CD14-positive monocyte (primary cell): ENCODE measurements around the gene PCDH1. TPM values are rescaled to one million over a fixed set of nuclear protein-coding genes. Genes with fewer than 3 reads are reported as not detected.

Source experiments
- DNase-seq, 3 donors: peaks; one replicate each; pipeline ENCODE4 v3.0.0-alpha.2; 2011 to 2022
- H2AFZ ChIP-seq: 2 replicates; pipeline ENCODE4 v1.6.0; 2012; ENCODE audit warnings: mild to moderate bottlenecking, low read depth, low read length, inconsistent platforms; ENCODE audit not compliant: insufficient read depth, poor library complexity, severe bottlenecking
- H3K27ac ChIP-seq, 2 donors: 1 replicate in 1 of 2; 2 replicates in 1 of 2; pipeline ENCODE4 v1.5.1; 2012 to 2013; ENCODE audit warnings: low read length in 2 of 2, control low read depth in 1 of 2, inconsistent platforms in 1 of 2, low read depth in 1 of 2, mild to moderate bottlenecking in 1 of 2
- H3K27me3 ChIP-seq, 2 donors: one replicate each; pipeline versions ENCODE4 v1.6.0 to v1.6.1; 2011 to 2013; ENCODE audit warnings: low read length in 2 of 2; ENCODE audit not compliant: control insufficient read depth in 2 of 2, insufficient read depth in 2 of 2
- H3K36me3 ChIP-seq, 2 donors: replicated peaks in 1 of 2; 1 replicate in 1 of 2; 2 replicates in 1 of 2; pipeline versions ENCODE4 v1.5.1 to v1.6.1; 2012 to 2013; ENCODE audit warnings: low read length in 2 of 2, control low read depth in 1 of 2, inconsistent platforms in 1 of 2, mild to moderate bottlenecking in 1 of 2; ENCODE audit not compliant: insufficient read depth in 2 of 2, control insufficient read depth in 1 of 2
- H3K4me1 ChIP-seq, 2 donors: 1 replicate in 1 of 2; 2 replicates in 1 of 2; pipeline versions ENCODE4 v1.5.1 to v1.6.1; 2012 to 2013; ENCODE audit warnings: low read length in 2 of 2, control low read depth in 1 of 2, inconsistent platforms in 1 of 2, mild to moderate bottlenecking in 1 of 2, moderate library complexity in 1 of 2; ENCODE audit not compliant: insufficient read depth in 2 of 2, control insufficient read depth in 1 of 2
- H3K4me2 ChIP-seq: replicated peaks from 2 replicates; pipeline ENCODE3; 2012; ENCODE audit warnings: low read length, moderate library complexity, mild to moderate bottlenecking; ENCODE audit not compliant: poor library complexity, severe bottlenecking; ENCODE audit errors: extremely low read depth
- H3K4me3 ChIP-seq, 3 experiments: fragments of 200-600 bp in 1 of 3; sonication (generic) in 1 of 3; replicated peaks in 1 of 3; 1 replicate in 2 of 3; 2 replicates in 1 of 3; pipeline ENCODE4 v1.5.1; 2011 to 2013; ENCODE audit warnings: low read length in 3 of 3, mild to moderate bottlenecking in 3 of 3, control low read depth in 2 of 3, low read depth in 2 of 3, inconsistent platforms in 1 of 3, moderate library complexity in 1 of 3
- H3K79me2 ChIP-seq: 2 replicates; pipeline ENCODE4 v1.6.0; 2012; ENCODE audit warnings: mild to moderate bottlenecking, control low read depth, inconsistent platforms, low read length, moderate library complexity; ENCODE audit not compliant: insufficient read depth
- H3K9ac ChIP-seq: 2 replicates; pipeline ENCODE4 v1.6.0; 2017; ENCODE audit warnings: low read length, mild to moderate bottlenecking; ENCODE audit not compliant: insufficient read depth, poor library complexity, severe bottlenecking
- H3K9me3 ChIP-seq, 2 donors: replicated peaks in 1 of 2; 1 replicate in 1 of 2; 2 replicates in 1 of 2; pipeline versions ENCODE4 v1.5.1 to v1.6.1; 2012 to 2013; ENCODE audit warnings: low read length in 2 of 2, control low read depth in 1 of 2; ENCODE audit not compliant: control insufficient read depth in 1 of 2, insufficient read depth in 1 of 2
- H4K20me1 ChIP-seq: 2 replicates; pipeline ENCODE4 v1.6.0; 2012; ENCODE audit warnings: mild to moderate bottlenecking, low read length, control low read depth, moderate library complexity; ENCODE audit not compliant: insufficient read depth
- H3K27ac Mint-ChIP-seq, 7 donors: one replicate each; pipeline ENCODE4 v1.8.0; 2020; ENCODE audit warnings: mild to moderate bottlenecking in 7 of 7, mixed read lengths in 7 of 7, moderate library complexity in 6 of 7, inconsistent platforms in 2 of 7
- H3K27me3 Mint-ChIP-seq, 3 donors: one replicate each; pipeline ENCODE4 v1.8.0; 2021 to 2022; ENCODE audit warnings: low read depth in 3 of 3, mild to moderate bottlenecking in 3 of 3, mixed read lengths in 3 of 3, moderate library complexity in 3 of 3, inconsistent platforms in 1 of 3
- H3K36me3 Mint-ChIP-seq, 2 donors: one replicate each; pipeline ENCODE4 v1.8.0; 2020; ENCODE audit warnings: mixed read lengths in 2 of 2, inconsistent platforms in 1 of 2, mild to moderate bottlenecking in 1 of 2
- H3K4me1 Mint-ChIP-seq: one replicate; pipeline ENCODE4 v1.8.0; 2020; ENCODE audit warnings: mild to moderate bottlenecking, mixed read lengths
- H3K4me3 Mint-ChIP-seq, 2 donors: one replicate each; pipeline ENCODE4 v1.8.0; 2020; ENCODE audit warnings: mild to moderate bottlenecking in 2 of 2, mixed read lengths in 2 of 2, moderate library complexity in 1 of 2
- H3K9me3 Mint-ChIP-seq, 7 donors: one replicate each; pipeline ENCODE4 v1.8.0; 2020 to 2022; ENCODE audit warnings: mixed read lengths in 7 of 7, mild to moderate bottlenecking in 6 of 7, moderate library complexity in 6 of 7, inconsistent platforms in 2 of 7
- CTCF ChIP-seq: fragments of 200-600 bp; IDR thresholded peaks from one replicate; pipeline ENCODE4 v1.8.0; 2022; ENCODE audit warnings: antibody characterized with exemption, mild to moderate bottlenecking
- WGBS: methylation state at CpG from one replicate; pipeline ENCODE4 v1.1.5; 2013; ENCODE audit warnings: missing lambda C conversion rate; ENCODE audit not compliant: insufficient coverage; 5-methylcytosine and 5-hydroxymethylcytosine counted together
- intact Hi-C, 2 donors: fragments of 100-400 bp; cut with micrococcal nuclease; formaldehyde crosslinking; loops; one replicate each; pipeline versions ENCODE4 v1.15.0 to v1.15.1; 2023
- polyA plus RNA-seq, 3 donors: library from polyadenylated mRNA; depleted of rRNA in 1 of 3; unstranded in 2 of 3; stranded (reverse) in 1 of 3; fragments of 300-500 nt in 2 of 3; fragments of >200 nt in 1 of 3; fragmentation: Illumina TruSeq in 2 of 3; gene quantifications; 1 replicate in 2 of 3; 2 replicates in 1 of 3; pipeline ENCODE4 v1.2.3, GENCODE V29; 2012 to 2021

PCDH1 gene
- polyA plus RNA-seq, 3 donors = not detected

- H4K20me1 ChIP-seq = no peaks in the 10 kb centered on the region
- Mint-ChIP-seq H3K36me3 (no peaks in the 10 kb centered on the region), H3K4me1 (peaks cover 15% of the 10 kb centered on the region), H3K27me3 (peaks cover 11 to 23% (median 15%) of the 10 kb centered on the region in 3 donors), H3K4me3 (no peak overlapping the region), H3K9me3 (no peaks in the 10 kb centered on the region), H3K27ac (no peak overlapping the region)
- H3K79me2 ChIP-seq = no peaks in the 10 kb centered on the region
- no peak overlapping the region for H3K4me3 ChIP-seq
- H3K9ac ChIP-seq = no peak overlapping the region
- WGBS = 92% methylated on average over 4 of the region's 6 CpGs
- no peak overlapping the region for H3K4me2 ChIP-seq
- no peaks in the 10 kb centered on the region for H3K9me3 ChIP-seq
- intact Hi-C loops = no loop called here
- H3K36me3 ChIP-seq = no peaks in the 10 kb centered on the region
- DNase-seq = no peak
- no peak overlapping the region for H2AFZ ChIP-seq
- H3K27ac ChIP-seq = no peak overlapping the region
- peaks cover 6 to 9% of the 10 kb centered on the region in 2 donors for H3K4me1 ChIP-seq
- peaks cover 0 to 2% of the 10 kb centered on the region in 2 donors for H3K27me3 ChIP-seq
- TF ChIP-seq CTCF = no peak
Observed at GRCh38 chr5:141840826-141841360, 37.3 kb downstream of the PCDH1 start.

DNA sequence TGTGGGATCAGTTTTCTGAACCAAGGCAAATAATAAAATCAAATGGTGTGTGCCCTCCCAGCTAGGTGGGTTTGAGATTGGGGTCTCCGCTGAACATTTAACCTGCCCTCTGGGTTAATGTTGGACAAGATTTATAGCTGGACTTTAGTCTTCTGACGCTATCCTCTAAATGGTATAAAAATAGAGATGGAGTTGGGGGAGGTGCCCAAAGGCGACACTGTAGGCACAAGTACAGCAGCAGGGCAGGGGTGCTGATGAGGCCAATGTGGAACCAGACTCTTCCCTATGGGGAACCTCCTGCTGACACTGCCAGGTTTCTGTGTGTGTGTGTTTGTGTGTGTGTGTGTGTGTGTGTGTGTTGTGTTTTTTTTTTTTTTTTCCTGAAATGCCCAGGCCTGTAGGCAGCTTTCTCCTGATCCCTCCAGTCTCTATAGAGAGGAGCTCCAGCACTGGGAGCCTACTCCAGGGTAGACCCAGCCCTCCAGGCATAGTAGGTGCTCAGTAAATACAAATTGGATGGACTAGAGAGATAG, 37.9 kb downstream of the PCDH1 start:
- H3K9ac ChIP-seq = no peak overlapping the region
- no peaks in the 10 kb centered on the region for H3K79me2 ChIP-seq

More for the DNA sequence above, 37.9 kb downstream of the PCDH1 start:
- intact Hi-C loops = no loop called here
- DNase-seq = no peak
- no peak for TF ChIP-seq CTCF
- H3K27me3 ChIP-seq = peaks cover 0 to 2% of the 10 kb centered on the region in 2 donors
- peaks cover 16% of the 10 kb centered on the region for H3K4me1 Mint-ChIP-seq
- no peaks in the 10 kb centered on the region for H4K20me1 ChIP-seq
- 100% methylated on average over 2 of the region's 3 CpGs for WGBS
- no peak overlapping the region for H2AFZ ChIP-seq
- H3K27ac ChIP-seq = no peak overlapping the region
- H3K36me3 ChIP-seq = no peaks in the 10 kb centered on the region
- H3K4me2 ChIP-seq = no peak overlapping the region
- peaks cover 11 to 22% (median 15%) of the 10 kb centered on the region in 3 donors for H3K27me3 Mint-ChIP-seq
- no peak overlapping the region for H3K4me3 Mint-ChIP-seq
- H3K36me3 Mint-ChIP-seq = no peaks in the 10 kb centered on the region
- peaks cover 8 to 14% of the 10 kb centered on the region in 2 donors for H3K4me1 ChIP-seq
- no peak overlapping the region for H3K4me3 ChIP-seq
- H3K9me3 ChIP-seq = no peaks in the 10 kb centered on the region
- H3K27ac Mint-ChIP-seq = no peak overlapping the region
- H3K9me3 Mint-ChIP-seq = no peaks in the 10 kb centered on the region
